Measurements from ENCODE around the gene PRR5. TPM values are rescaled to one million over a fixed set of nuclear protein-coding genes. Genes with fewer than 3 reads are reported as not detected.

Gene PRR5
- total RNA-seq, 2 experiments from 2014 or later: 29.0 to 31.6 TPM

GRCh38 chr22:44736581-44737405, 34.8 kb downstream of the PRR5 start:
- H3K9me3 Mint-ChIP-seq: no peaks in the 10 kb centered on the region
- no peak overlapping the region for H3K27ac ChIP-seq (ENCODE audit: low read depth in 1 of 2, low read length in 2 of 2)
- ChIA-PET CTCF (interaction anchor here (0.8 kb wide), 1 partner anchor 925 kb away, joined by 3 read pairs; the partner anchor contains the start of gene EFCAB6), POLR2A (no interaction called here)
- peaks cover 0 to 6% of the 10 kb centered on the region in 2 experiments for H3K9me3 ChIP-seq (ENCODE audit: control insufficient read depth in 1 of 2, insufficient read depth in 1 of 2, low read length in 2 of 2)
- H3K36me3 ChIP-seq (ENCODE audit: insufficient read depth, low read length): no peaks in the 10 kb centered on the region
- no peaks in the 10 kb centered on the region for H3K27me3 Mint-ChIP-seq
- H3K4me3 ChIP-seq (ENCODE audit: low read length): no peak overlapping the region
- peaks cover 4% of the 10 kb centered on the region for H3K4me1 Mint-ChIP-seq (ENCODE audit: low read depth)
- peaks cover 7% of the 10 kb centered on the region for H3K4me1 ChIP-seq (ENCODE audit: insufficient read depth, low read length)
- no peaks in the 10 kb centered on the region for H3K27me3 ChIP-seq (ENCODE audit: control insufficient read depth in 1 of 2, insufficient read depth in 2 of 2, low read length in 2 of 2)
- no peak for TF ChIP-seq CTCF (IDR thresholded peaks at IDR 0.05)
- intact Hi-C loops (cut with DNase I, micrococcal nuclease): loop anchor here (1.0 to 2.0 kb wide), 2 partner anchors 39 to 744 kb away; no protein-coding TSS in a partner anchor
- no peak for ATAC-seq (ENCODE audit: poor library complexity)
- H3K4me3 Mint-ChIP-seq: no peak overlapping the region
- no peaks in the 10 kb centered on the region for H3K36me3 Mint-ChIP-seq (ENCODE audit: low read depth)
- no peak overlapping the region for H3K27ac Mint-ChIP-seq
- peak in 1 of 14 experiments; percentile 26 for DNase-seq

- ChIA-PET POLR2A (no interaction called here), CTCF (no interaction called here)
- H3K9me3 ChIP-seq (ENCODE audit: control insufficient read depth in 1 of 2, insufficient read depth in 1 of 2, low read length in 2 of 2): no peaks in the 10 kb centered on the region
- no peak for TF ChIP-seq CTCF (IDR thresholded peaks at IDR 0.05)
- Mint-ChIP-seq H3K9me3 (no peaks in the 10 kb centered on the region), H3K36me3 (ENCODE audit: low read depth) (no peaks in the 10 kb centered on the region), H3K4me3 (no peak overlapping the region), H3K27ac (no peak overlapping the region), H3K4me1 (ENCODE audit: low read depth) (peaks cover 4% of the 10 kb centered on the region), H3K27me3 (no peaks in the 10 kb centered on the region)
- intact Hi-C loops (cut with DNase I, micrococcal nuclease): loop anchor here in 1 of 2 experiments (2.0 kb wide), 1 partner anchor 745 kb away; no protein-coding TSS in a partner anchor
- H3K4me1 ChIP-seq (ENCODE audit: insufficient read depth, low read length): peaks cover 7% of the 10 kb centered on the region
- no peaks in the 10 kb centered on the region for H3K36me3 ChIP-seq (ENCODE audit: insufficient read depth, low read length)
- ATAC-seq (ENCODE audit: poor library complexity): no peak
- no peak overlapping the region for H3K27ac ChIP-seq (ENCODE audit: low read depth in 1 of 2, low read length in 2 of 2)
- H3K27me3 ChIP-seq (ENCODE audit: control insufficient read depth in 1 of 2, insufficient read depth in 2 of 2, low read length in 2 of 2): no peaks in the 10 kb centered on the region
- H3K4me3 ChIP-seq (ENCODE audit: low read length): no peak overlapping the region
- DNase-seq: no peak
These were observed 35.7 kb downstream of the PRR5 start for GRCh38 chr22:44737406-44738346.

GRCh38 chr22:44738347-44738715, 36.3 kb downstream of the PRR5 start:
- H3K4me1 ChIP-seq (ENCODE audit: insufficient read depth, low read length): peaks cover 7% of the 10 kb centered on the region
- DNase-seq (no peak), ATAC-seq (ENCODE audit: poor library complexity) (no peak)
- CTCF ChIA-PET: no interaction called here
- H3K36me3 ChIP-seq (ENCODE audit: insufficient read depth, low read length): no peaks in the 10 kb centered on the region
- no peaks in the 10 kb centered on the region for H3K27me3 ChIP-seq (ENCODE audit: control insufficient read depth in 1 of 2, insufficient read depth in 2 of 2, low read length in 2 of 2)
- POLR2A ChIA-PET: no interaction called here
- H3K9me3 ChIP-seq (ENCODE audit: control insufficient read depth in 1 of 2, insufficient read depth in 1 of 2, low read length in 2 of 2): no peaks in the 10 kb centered on the region
- no peak overlapping the region for H3K4me3 ChIP-seq (ENCODE audit: low read length)
- H3K4me1 Mint-ChIP-seq (ENCODE audit: low read depth): peaks cover 4% of the 10 kb centered on the region
- H3K27ac ChIP-seq (ENCODE audit: low read depth in 1 of 2, low read length in 2 of 2): no peak overlapping the region
- no peak overlapping the region for H3K4me3 Mint-ChIP-seq
- no peaks in the 10 kb centered on the region for H3K9me3 Mint-ChIP-seq
- H3K36me3 Mint-ChIP-seq (ENCODE audit: low read depth): no peaks in the 10 kb centered on the region
- H3K27me3 Mint-ChIP-seq: no peaks in the 10 kb centered on the region
- intact Hi-C loops (cut with DNase I, micrococcal nuclease): no loop called here
- TF ChIP-seq CTCF (IDR thresholded peaks at IDR 0.05): no peak
- H3K27ac Mint-ChIP-seq: no peak overlapping the region

Measured in CD4-positive, alpha-beta T cell (primary cell).